Erythroblast (primary cell): Measurements from ENCODE around the gene NHEJ1.
A peak's percentile ranks its signal among the peaks of the same experiment; 100 is the strongest.

Source experiments
- DNase-seq, 2 experiments: peaks; one replicate each; lab custom pipeline; 2025; lab: John Stamatoyannopoulos, UW
- GATA1 ChIP-seq: IDR thresholded peaks from 2 replicates; pipeline ENCODE4 v1.6.1; 2011; ENCODE audit warnings: low read depth, mild to moderate bottlenecking, control low read depth, low read length, moderate library complexity
- POLR2A ChIP-seq: IDR thresholded peaks from 2 replicates; pipeline ENCODE4 v1.6.1; 2011; ENCODE audit warnings: mild to moderate bottlenecking, low read length

NHEJ1 gene

GRCh38 chr2:219049282-219049681, 111.3 kb downstream of the NHEJ1 start:
- TF ChIP-seq GATA1 (no peak), POLR2A (no peak)
- DNase-seq = no peak

- TF ChIP-seq POLR2A = no peak
- no peak for TF ChIP-seq GATA1
- DNase-seq = peak; percentile 28 to 38
Measured at GRCh38 chr2:219045937-219046550, 114.6 kb downstream of the NHEJ1 start.

DNA sequence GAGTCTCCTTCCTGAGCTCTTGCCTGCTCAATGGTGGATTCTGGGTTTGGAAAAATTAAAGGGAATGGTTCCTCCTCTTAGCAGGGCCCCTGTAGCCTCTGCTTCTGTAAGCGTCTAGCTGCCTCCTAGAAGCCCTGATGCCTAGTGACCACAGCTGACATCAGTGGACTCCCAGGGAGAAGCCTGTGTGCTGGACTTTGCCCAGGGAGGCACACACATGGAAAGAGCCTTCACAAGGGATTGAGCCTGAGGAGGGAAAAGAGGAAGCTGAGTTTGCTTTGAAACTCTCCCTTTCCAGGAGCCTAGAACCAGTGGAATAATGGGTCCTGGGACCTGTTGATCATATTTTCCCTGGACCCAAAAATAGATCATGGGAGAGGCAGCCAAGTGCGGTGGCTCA, 117.9 kb downstream of the NHEJ1 start:
- no peak for DNase-seq
- TF ChIP-seq GATA1 (no peak), POLR2A (no peak)

DNA sequence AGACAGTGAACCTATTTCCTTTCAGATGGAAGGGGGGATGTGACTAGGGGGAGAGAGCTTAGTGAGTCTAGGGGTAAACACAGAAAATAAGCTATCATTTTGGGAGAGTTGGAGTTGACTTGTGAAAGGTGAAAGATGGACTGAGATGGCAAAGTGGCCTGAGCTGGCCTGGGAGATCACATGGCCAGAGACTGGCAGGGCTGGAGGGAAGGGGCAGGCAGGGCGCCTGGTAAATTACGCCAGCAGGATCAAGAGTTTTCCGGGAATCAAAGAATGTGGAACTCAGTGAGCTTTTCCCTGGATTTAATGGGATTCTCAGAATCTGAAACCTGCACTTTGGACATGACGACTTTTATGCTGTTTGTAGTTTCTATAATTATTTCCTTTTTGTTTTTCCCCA, 118.5 kb downstream of the NHEJ1 start:
- no peak for TF ChIP-seq POLR2A
- no peak for TF ChIP-seq GATA1
- no peak for DNase-seq

DNA sequence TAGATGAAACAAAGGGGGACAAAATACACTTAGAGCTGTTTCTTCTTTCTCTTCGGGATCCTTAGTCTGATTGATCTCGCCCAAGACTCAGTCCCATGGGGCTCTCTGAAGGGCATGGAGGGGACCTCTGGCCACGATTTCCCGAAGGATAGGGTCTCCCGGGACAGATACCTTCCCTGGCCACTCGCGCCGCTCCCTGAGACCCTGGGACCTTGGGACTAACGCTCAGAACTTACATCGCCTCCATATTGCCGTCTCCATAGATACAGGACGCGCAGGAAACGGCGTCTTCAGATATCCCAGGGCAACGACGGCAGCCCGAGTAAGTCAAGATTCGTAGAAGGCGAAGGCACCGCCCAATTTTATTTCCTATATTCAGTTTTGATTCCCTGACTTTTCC, 119.4 kb downstream of the NHEJ1 start, which contains the start of gene CFAP65:
Gene CFAP65 (minus strand): TSS at position 265 of the 400 bp plus-strand sequence. CDS start 2,468 bp downstream, outside the sequence.
- no peak for TF ChIP-seq GATA1
- no peak for TF ChIP-seq POLR2A
- peak in 1 of 2 experiments; percentile 16 for DNase-seq

GRCh38 chr2:219038600-219038999, 122.0 kb downstream of the NHEJ1 start:
- no peak for DNase-seq
- TF ChIP-seq POLR2A = no peak
- no peak for TF ChIP-seq GATA1

DNA sequence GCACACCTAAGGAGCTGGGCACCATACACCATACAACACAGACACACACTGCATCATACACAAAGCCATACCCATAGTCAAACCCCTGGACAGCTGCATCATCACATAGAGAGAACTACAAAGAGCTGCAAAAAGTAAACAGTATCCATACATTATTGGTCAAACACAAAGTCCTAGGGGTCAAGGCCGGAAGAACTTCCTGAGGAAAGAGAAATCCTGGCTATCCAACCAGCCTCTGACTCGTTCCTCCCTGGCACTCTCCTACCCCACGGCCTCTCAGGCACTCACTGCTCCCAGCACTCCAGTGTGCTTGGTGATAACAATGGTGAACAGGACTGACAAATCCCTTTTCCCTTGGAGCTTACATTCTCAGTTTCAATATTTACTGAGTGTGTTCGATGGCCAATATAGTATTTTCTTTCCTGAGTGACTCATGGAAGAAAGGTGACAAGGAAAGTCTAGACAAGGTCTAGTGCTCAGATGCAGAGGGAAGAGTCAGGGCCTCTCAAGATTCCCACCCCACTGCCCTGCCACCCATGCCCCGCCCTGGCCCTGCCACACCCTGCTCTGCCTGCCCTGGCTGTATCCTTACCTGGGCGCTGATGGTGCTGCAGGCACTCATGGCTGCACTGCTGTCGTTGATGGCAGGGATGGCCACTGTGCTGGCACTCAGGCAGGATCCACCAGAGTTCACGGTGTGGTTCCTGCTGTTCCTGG, 122.7 kb downstream of the NHEJ1 start:
- TF ChIP-seq POLR2A (no peak), GATA1 (no peak)
- DNase-seq = no peak

DNA sequence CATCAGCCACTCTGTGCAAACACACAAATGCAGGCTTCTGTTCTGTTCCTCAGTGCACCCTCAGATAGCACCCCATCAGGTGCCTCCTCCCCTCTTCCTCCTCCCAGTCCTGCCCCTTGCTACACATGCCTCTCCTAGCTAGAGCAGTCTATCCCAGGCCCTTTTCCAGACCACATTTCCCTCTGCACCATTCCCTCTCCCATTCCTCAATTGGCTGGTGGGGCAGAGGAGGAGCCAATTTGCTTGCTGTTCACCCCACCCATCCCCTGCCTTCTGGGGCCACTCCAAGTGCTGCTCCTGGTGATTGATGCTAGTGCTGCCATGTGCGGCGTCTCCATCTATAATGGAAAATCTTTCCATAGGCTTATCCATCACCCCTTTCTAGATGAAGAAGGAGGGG, 124.7 kb downstream of the NHEJ1 start:
- no peak for DNase-seq
- TF ChIP-seq POLR2A = no peak
- TF ChIP-seq GATA1 = no peak

- DNase-seq = no peak
- no peak for TF ChIP-seq GATA1
- no peak for TF ChIP-seq POLR2A
Measured at GRCh38 chr2:219034823-219035222, 125.8 kb downstream of the NHEJ1 start.

GRCh38 chr2:219032051-219032745, 128.4 kb downstream of the NHEJ1 start:
- TF ChIP-seq POLR2A = no peak
- TF ChIP-seq GATA1 = no peak
- DNase-seq = no peak

GRCh38 chr2:219031005-219031738, 129.4 kb downstream of the NHEJ1 start:
- TF ChIP-seq POLR2A (no peak), GATA1 (no peak)
- DNase-seq = no peak

DNA sequence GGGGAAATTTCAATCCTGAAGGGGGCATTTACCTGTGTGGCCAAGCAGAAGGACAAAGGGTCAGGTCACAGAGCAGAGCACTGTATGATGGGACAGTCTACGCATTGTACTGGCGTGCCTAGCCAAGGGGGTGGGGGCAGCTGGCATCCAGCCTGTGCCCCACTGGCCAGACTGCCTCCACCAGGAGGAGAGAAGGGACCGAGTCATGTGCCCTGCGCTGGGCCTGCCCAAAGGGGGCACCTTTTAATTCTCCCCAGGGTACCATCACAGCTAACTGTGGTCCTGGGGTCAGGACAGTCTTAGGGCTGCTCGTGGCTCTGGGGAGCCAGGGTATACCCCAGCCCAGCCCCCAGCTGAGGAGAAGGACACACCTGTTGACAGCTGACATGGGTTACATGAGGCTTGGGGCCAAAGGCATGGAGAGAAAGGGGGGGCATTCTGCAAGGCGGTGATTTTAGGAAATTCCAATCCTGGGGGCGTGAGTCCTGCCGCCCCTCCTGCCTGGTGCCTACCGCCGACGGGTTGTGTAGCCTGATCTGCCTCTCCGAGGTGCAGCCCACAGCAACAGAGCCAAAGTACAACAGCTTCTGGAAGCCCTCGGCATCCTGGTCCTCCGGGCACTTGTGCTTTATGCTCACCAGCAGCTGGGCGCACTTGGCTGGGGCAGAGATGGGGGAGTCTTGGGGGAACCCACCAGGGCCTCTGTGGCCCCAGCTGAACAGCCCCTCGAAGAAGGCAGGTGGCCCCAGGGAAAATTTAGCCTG, 130.3 kb downstream of the NHEJ1 start:
- TF ChIP-seq GATA1 (no peak), POLR2A (no peak)
- no peak for DNase-seq

- DNase-seq = peak; percentile 72 to 88
Measured at GRCh38 chr2:219029829-219030165, 130.8 kb downstream of the NHEJ1 start.

More at GRCh38 chr2:219029829-219030165, 130.8 kb downstream of the NHEJ1 start:
- no peak for TF ChIP-seq POLR2A
- no peak for TF ChIP-seq GATA1
